ENCODE measurements around the gene HOOK1. TPM values are rescaled to one million over a fixed set of nuclear protein-coding genes. Genes with fewer than 3 reads are reported as not detected.
A peak's percentile ranks its signal among the peaks of the same experiment; 100 is the strongest.

Gene HOOK1
- total and polyA plus RNA-seq, 2 of the 13 experiments (the other 11 are each of a cell fraction or from before 2014, with no cell fraction given), result 11.3 to 24.2 TPM

DNA sequence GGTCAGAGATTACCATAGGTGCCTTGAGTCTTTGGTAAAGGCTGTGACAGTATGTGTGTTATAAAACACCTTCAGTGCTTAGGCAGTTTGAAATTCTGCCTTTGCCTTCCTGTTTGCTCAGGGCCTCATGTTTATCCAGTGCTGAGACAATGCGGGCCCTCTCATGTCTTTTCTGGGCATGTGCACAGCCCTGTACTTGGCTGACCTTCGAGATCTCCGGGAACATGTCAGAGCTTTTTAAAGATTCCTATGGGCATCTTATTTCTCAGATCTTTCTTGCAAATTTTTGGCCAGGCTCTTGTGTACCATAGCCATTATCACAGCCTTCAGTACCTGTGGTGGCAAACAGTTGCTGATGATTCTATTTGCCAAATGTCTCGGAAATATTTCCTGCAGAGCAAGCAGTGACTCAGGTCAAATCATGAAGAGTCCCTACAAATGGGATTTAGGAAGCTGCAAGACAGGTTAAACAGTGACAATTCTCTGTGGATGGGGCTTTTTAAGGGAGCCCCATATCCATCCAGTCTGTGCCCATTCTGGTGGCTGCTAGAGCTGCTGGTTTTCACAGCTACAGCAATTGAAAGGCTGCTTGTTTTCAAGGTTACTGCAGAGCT lies 42.1 kb downstream of the HOOK1 start (continued):
- TF ChIP-seq GABPA (IDR thresholded peaks at IDR 0.05; ENCODE audit: low read depth, low read length) (no peak), GABPA (CRISPR knock-in tag; IDR thresholded peaks at IDR 0.05; ENCODE audit: low read depth) (no peak), KLF6 (CRISPR knock-in tag; IDR thresholded peaks at IDR 0.05) (0 out of 2 replicates have a peak, but pooled peaks have one; percentile 37), POLR2G (IDR thresholded peaks at IDR 0.05; ENCODE audit: low read depth, low read length) (peak; percentile 60), ETV5 (CRISPR knock-in tag; IDR thresholded peaks at IDR 0.05; ENCODE audit: borderline replicate concordance) (peak; percentile 81; the same call in 1 of the 2 replicates), HMG20A (CRISPR knock-in tag; IDR thresholded peaks at IDR 0.05; ENCODE audit: borderline replicate concordance) (peak; percentile 67; the same call in 1 of the 2 replicates), POGZ (CRISPR knock-in tag; IDR thresholded peaks at IDR 0.05) (peak; percentile 83), RORA (CRISPR knock-in tag; IDR thresholded peaks at IDR 0.05) (peak; percentile 62; the same call in 1 of the 2 replicates), HIC2 (CRISPR knock-in tag; IDR thresholded peaks at IDR 0.05; ENCODE audit: low read depth) (no peak), E2F5 (CRISPR knock-in tag; conservative IDR thresholded peaks at IDR 0.05) (no peak), HHEX (CRISPR knock-in tag; IDR thresholded peaks at IDR 0.05) (no peak), ZNF792 (CRISPR knock-in tag; IDR thresholded peaks at IDR 0.05) (0 out of 2 replicates have a peak, but pooled peaks have one; percentile 68), KDM6A (CRISPR knock-in tag; IDR thresholded peaks at IDR 0.05; ENCODE audit: low read depth) (peak; percentile 69; the same call in 1 of the 2 replicates), TP53 (CRISPR knock-in tag; conservative IDR thresholded peaks at IDR 0.05) (no peak), YEATS4 (CRISPR knock-in tag; IDR thresholded peaks at IDR 0.05; ENCODE audit: borderline replicate concordance) (no peak; the same call in 1 of the 2 replicates), ZFY (CRISPR knock-in tag; IDR thresholded peaks at IDR 0.05) (peak; percentile 60; the same call in 1 of the 2 replicates), NFYC (CRISPR knock-in tag; IDR thresholded peaks at IDR 0.05) (peak; percentile 38), NR3C1 (CRISPR knock-in tag; IDR thresholded peaks at IDR 0.05) (no peak), EHMT2 (IDR thresholded peaks at IDR 0.05; ENCODE audit: borderline replicate concordance, low read depth, low read length) (peak; percentile 56; the same call in 1 of the 2 replicates), FOXK1 (CRISPR knock-in tag; IDR thresholded peaks at IDR 0.05; ENCODE audit: borderline replicate concordance, low read depth) (peak; percentile 58; the same call in 1 of the 2 replicates), ERF (CRISPR knock-in tag; IDR thresholded peaks at IDR 0.05) (peak; percentile 72; the same call in 1 of the 2 replicates)
- TF ChIP-seq, protein P1, sequence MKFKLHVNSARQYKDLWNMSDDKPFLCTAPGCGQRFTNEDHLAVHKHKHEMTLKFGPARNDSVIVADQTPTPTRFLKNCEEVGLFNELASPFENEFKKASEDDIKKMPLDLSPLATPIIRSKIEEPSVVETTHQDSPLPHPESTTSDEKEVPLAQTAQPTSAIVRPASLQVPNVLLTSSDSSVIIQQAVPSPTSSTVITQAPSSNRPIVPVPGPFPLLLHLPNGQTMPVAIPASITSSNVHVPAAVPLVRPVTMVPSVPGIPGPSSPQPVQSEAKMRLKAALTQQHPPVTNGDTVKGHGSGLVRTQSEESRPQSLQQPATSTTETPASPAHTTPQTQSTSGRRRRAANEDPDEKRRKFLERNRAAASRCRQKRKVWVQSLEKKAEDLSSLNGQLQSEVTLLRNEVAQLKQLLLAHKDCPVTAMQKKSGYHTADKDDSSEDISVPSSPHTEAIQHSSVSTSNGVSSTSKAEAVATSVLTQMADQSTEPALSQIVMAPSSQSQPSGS (CRISPR knock-in tag; IDR thresholded peaks at IDR 0.05), result peak; percentile 53; the same call in 1 of the 2 replicates
- TF ChIP-seq, protein P2, sequence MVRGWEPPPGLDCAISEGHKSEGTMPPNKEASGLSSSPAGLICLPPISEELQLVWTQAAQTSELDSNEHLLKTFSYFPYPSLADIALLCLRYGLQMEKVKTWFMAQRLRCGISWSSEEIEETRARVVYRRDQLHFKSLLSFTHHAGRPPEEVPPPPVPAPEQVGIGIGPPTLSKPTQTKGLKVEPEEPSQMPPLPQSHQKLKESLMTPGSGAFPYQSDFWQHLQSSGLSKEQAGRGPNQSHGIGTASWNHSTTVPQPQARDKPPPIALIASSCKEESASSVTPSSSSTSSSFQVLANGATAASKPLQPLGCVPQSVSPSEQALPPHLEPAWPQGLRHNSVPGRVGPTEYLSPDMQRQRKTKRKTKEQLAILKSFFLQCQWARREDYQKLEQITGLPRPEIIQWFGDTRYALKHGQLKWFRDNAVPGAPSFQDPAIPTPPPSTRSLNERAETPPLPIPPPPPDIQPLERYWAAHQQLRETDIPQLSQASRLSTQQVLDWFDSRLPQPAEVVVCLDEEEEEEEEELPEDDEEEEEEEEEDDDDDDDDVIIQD (CRISPR knock-in tag; IDR thresholded peaks at IDR 0.05; ENCODE audit: low read depth), result peak; percentile 68; the same call in 1 of the 2 replicates
- TF ChIP-seq, protein P3, sequence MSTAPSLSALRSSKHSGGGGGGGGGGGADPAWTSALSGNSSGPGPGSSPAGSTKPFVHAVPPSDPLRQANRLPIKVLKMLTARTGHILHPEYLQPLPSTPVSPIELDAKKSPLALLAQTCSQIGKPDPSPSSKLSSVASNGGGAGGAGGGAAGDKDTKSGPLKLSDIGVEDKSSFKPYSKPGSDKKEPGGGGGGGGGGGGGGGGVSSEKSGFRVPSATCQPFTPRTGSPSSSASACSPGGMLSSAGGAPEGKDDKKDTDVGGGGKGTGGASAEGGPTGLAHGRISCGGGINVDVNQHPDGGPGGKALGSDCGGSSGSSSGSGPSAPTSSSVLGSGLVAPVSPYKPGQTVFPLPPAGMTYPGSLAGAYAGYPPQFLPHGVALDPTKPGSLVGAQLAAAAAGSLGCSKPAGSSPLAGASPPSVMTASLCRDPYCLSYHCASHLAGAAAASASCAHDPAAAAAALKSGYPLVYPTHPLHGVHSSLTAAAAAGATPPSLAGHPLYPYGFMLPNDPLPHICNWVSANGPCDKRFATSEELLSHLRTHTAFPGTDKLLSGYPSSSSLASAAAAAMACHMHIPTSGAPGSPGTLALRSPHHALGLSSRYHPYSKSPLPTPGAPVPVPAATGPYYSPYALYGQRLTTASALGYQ (CRISPR knock-in tag; IDR thresholded peaks at IDR 0.05), result peak; percentile 36; the same call in 1 of the 2 replicates

All from HepG2 (cell line).